Measurements from ENCODE around the gene NSUN6. TPM values are rescaled to one million over a fixed set of nuclear protein-coding genes. Genes with fewer than 3 reads are reported as not detected.

NSUN6 gene
- total and polyA plus RNA-seq, 2 experiments from 2014 or later, result 18.1 to 37.4 TPM

DNA sequence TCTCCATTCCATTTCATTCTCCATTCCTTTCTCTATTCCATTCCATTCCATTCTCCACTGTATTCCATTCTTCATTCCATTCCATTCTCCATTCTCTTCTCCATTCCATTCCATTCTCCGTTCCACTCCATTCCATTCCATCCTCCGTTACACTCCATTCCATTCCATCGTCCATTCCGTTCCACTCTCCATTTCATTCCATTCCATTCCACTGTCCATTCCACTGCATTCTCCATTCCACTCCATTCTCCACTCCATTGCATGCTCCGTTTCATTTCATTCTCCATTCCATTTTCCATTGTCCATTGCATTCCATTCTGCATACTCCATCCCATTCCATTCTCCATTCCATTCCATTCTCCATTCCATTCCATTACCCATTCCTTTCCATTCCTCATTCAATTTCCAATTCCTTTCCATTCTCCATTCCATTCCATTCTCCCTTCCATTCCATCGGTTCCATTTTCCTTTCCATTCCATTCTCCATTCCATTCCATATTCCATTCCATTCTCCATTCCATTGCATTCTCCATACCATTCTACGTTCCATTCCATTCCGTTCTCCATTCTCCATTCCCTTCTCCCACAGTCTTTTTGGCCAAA lies 78.3 kb downstream of the NSUN6 start:
- H3F3A ChIP-seq (replicated peaks; ENCODE audit: low read depth), result no peaks in the 10 kb centered on the region
- H3K4me2 ChIP-seq, result no peak overlapping the region
- DNase-seq (ENCODE audit: low spot score), result no peak
- H3K4me1 Mint-ChIP-seq, result no peaks in the 10 kb centered on the region
- no peaks in the 10 kb centered on the region for H3K9me2 ChIP-seq (ENCODE audit: insufficient read depth)
- H2AFZ ChIP-seq, result no peak overlapping the region
- no peak for ATAC-seq
- H3K4me3 Mint-ChIP-seq, result no peak overlapping the region
- no peak overlapping the region for H3K27ac ChIP-seq (ENCODE audit: low read depth)
- no peaks in the 10 kb centered on the region; the same call in 1 of the 3 replicates for H3K36me3 Mint-ChIP-seq (ENCODE audit: low read depth)
- H4K20me1 ChIP-seq (replicated peaks; ENCODE audit: insufficient read depth), result no peaks in the 10 kb centered on the region
- peaks cover 4% of the 10 kb centered on the region for H3K27me3 Mint-ChIP-seq (ENCODE audit: insufficient read depth, low read depth, poor library complexity)
- TF ChIP-seq ZNF114 (CRISPR knock-in tag; IDR thresholded peaks at IDR 0.05) (no peak), JUNB (IDR thresholded peaks at IDR 0.05; ENCODE audit: unreplicated experiment) (no peak), CTCF (conservative IDR thresholded peaks at IDR 0.05; ENCODE audit: low read depth in 2 of 2) (no peak), NANOG (IDR thresholded peaks at IDR 0.05; ENCODE audit: borderline replicate concordance) (no peak), STAT1 (IDR thresholded peaks at IDR 0.05; ENCODE audit: unreplicated experiment) (no peak), EZH2 (IDR thresholded peaks at IDR 0.05; ENCODE audit: low read depth, unreplicated experiment) (no peak), REST (IDR thresholded peaks at IDR 0.05; ENCODE audit: unreplicated experiment) (no peak), CREB1 (CRISPR knock-in tag; IDR thresholded peaks at IDR 0.05; ENCODE audit: low read depth) (no peak), EZH2phosphoT487 (IDR thresholded peaks at IDR 0.05; ENCODE audit: unreplicated experiment) (no peak), POLR2AphosphoS5 (IDR thresholded peaks at IDR 0.05; ENCODE audit: low read depth) (no peak), ZNF331 (CRISPR knock-in tag; IDR thresholded peaks at IDR 0.05; ENCODE audit: low read depth) (no peak), ETS1 (IDR thresholded peaks at IDR 0.05) (no peak)
- TF ChIP-seq, protein P1, sequence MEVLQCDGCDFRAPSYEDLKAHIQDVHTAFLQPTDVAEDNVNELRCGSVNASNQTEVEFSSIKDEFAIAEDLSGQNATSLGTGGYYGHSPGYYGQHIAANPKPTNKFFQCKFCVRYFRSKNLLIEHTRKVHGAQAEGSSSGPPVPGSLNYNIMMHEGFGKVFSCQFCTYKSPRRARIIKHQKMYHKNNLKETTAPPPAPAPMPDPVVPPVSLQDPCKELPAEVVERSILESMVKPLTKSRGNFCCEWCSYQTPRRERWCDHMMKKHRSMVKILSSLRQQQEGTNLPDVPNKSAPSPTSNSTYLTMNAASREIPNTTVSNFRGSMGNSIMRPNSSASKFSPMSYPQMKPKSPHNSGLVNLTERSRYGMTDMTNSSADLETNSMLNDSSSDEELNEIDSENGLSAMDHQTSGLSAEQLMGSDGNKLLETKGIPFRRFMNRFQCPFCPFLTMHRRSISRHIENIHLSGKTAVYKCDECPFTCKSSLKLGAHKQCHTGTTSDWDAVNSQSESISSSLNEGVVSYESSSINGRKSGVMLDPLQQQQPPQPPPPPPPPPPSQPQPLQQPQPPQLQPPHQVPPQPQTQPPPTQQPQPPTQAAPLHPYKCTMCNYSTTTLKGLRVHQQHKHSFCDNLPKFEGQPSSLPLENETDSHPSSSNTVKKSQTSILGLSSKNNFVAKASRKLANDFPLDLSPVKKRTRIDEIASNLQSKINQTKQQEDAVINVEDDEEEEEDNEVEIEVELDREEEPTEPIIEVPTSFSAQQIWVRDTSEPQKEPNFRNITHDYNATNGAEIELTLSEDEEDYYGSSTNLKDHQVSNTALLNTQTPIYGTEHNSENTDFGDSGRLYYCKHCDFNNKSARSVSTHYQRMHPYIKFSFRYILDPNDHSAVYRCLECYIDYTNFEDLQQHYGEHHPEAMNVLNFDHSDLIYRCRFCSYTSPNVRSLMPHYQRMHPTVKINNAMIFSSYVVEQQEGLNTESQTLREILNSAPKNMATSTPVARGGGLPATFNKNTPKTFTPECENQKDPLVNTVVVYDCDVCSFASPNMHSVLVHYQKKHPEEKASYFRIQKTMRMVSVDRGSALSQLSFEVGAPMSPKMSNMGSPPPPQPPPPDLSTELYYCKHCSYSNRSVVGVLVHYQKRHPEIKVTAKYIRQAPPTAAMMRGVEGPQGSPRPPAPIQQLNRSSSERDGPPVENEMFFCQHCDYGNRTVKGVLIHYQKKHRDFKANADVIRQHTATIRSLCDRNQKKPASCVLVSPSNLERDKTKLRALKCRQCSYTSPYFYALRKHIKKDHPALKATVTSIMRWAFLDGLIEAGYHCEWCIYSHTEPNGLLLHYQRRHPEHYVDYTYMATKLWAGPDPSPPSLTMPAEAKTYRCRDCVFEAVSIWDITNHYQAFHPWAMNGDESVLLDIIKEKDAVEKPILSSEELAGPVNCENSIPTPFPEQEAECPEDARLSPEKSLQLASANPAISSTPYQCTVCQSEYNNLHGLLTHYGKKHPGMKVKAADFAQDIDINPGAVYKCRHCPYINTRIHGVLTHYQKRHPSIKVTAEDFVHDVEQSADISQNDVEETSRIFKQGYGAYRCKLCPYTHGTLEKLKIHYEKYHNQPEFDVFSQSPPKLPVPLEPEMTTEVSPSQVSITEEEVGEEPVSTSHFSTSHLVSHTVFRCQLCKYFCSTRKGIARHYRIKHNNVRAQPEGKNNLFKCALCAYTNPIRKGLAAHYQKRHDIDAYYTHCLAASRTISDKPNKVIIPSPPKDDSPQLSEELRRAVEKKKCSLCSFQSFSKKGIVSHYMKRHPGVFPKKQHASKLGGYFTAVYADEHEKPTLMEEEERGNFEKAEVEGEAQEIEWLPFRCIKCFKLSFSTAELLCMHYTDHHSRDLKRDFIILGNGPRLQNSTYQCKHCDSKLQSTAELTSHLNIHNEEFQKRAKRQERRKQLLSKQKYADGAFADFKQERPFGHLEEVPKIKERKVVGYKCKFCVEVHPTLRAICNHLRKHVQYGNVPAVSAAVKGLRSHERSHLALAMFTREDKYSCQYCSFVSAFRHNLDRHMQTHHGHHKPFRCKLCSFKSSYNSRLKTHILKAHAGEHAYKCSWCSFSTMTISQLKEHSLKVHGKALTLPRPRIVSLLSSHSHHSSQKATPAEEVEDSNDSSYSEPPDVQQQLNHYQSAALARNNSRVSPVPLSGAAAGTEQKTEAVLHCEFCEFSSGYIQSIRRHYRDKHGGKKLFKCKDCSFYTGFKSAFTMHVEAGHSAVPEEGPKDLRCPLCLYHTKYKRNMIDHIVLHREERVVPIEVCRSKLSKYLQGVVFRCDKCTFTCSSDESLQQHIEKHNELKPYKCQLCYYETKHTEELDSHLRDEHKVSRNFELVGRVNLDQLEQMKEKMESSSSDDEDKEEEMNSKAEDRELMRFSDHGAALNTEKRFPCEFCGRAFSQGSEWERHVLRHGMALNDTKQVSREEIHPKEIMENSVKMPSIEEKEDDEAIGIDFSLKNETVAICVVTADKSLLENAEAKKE (CRISPR knock-in tag; IDR thresholded peaks at IDR 0.05), result no peak
- H3K36me3 ChIP-seq (ENCODE audit: insufficient read depth), result peaks cover 13% of the 10 kb centered on the region
- no peak overlapping the region for H3K27ac Mint-ChIP-seq
- H3K4me3 ChIP-seq, result no peak overlapping the region
- no peaks in the 10 kb centered on the region for H3K27me3 ChIP-seq (ENCODE audit: insufficient read depth)
- no peaks in the 10 kb centered on the region for H3K79me2 ChIP-seq (replicated peaks; ENCODE audit: insufficient read depth)
- no peaks in the 10 kb centered on the region for H3K4me1 ChIP-seq (ENCODE audit: insufficient read depth)
- peaks cover 21% of the 10 kb centered on the region for H3K9me3 Mint-ChIP-seq
